H7 (cell line): ENCODE data around the gene GPR162. TPM values are rescaled to one million over a fixed set of nuclear protein-coding genes. Genes with fewer than 3 reads are reported as not detected.

Source experiments
- DNase-seq: peaks from one replicate; pipeline ENCODE4 v3.0.0; 2012
- H3K27me3 ChIP-seq: 2 replicates; pipeline ENCODE4 v1.6.0; 2011; ENCODE audit warnings: mild to moderate bottlenecking, low read length; ENCODE audit not compliant: control insufficient read depth, insufficient read depth
- H3K36me3 ChIP-seq: replicated peaks from 2 replicates; pipeline ENCODE4 v1.5.1; 2011; ENCODE audit warnings: low read length; ENCODE audit not compliant: control insufficient read depth, insufficient read depth
- H3K4me3 ChIP-seq: 2 replicates; pipeline ENCODE4 v1.5.1; 2011; ENCODE audit warnings: low read depth, mild to moderate bottlenecking, control low read depth, low read length, moderate library complexity; ENCODE audit not compliant: insufficient read depth
- total RNA-seq: library from RNA; depleted of rRNA; stranded (reverse); fragments of >200 nt; shearing (Covaris generic); gene quantifications from 2 replicates; pipeline ENCODE4 v1.2.3, GENCODE V29; 2014

GPR162 gene
- total RNA-seq, 1 experiment from 2014 or later = 7.0 TPM

DNA sequence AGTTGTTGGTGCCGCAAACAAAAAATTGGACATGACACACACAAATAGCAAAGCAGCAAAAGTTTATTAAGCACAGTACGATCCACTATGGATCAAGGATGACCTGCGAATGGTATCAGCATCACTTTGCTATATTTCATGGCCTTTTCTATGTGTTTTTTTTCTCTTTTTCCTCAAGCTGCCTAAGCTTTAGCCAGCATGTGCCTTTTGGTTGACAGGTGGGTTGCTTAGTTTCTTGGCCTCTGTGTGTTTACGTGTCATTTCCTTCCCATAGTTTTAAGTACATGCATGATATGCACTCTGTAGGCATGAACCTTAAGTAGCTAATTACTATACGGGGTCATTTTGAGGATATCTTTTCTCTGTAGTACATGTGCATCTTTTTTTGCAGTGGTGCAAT, 22.5 kb upstream of the GPR162 start:
- DNase-seq = no peak
- H3K36me3 ChIP-seq = no peaks in the 10 kb centered on the region
- no peaks in the 10 kb centered on the region for H3K27me3 ChIP-seq
- no peak overlapping the region for H3K4me3 ChIP-seq

DNA sequence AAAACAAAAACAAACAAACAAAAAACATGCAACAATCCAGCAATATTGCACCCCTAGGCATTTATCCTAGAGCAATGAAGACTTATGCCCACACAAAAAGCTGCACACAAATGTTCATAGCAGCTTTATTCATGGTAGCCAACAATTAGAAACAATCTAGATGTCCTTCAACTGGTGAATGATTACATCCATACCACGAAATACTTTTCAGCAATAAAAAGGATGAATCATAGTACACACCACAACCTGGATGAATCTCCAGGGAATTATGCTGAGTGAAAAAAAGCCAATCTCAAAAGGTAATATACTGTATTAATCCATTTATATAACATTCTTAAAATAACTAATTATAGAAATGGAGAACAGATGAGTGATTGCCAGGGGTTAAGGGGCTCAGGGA, 14.5 kb upstream of the GPR162 start:
- Histone ChIP-seq H3K4me3 (no peak overlapping the region), H3K27me3 (no peaks in the 10 kb centered on the region), H3K36me3 (no peaks in the 10 kb centered on the region)
- no peak for DNase-seq

DNA sequence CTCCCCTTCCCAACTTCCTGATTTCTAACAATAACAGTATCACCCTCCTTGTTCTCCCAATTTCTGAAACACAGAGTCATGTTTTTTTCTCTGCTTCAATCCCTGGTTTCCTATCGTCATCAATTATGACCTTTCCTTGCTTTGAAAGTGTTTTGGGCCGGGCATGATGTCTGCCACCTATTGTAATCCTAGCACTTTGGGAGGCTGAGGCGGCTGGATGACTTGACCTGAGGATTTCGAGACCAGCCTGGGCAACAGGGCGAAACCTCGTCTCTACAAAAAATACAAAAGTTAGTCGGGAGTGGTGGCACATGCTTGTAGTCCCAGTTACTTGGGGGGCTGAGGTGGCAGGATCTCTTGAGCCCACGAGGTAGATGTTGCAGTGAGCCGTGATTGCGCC, 12.6 kb upstream of the GPR162 start:
- Histone ChIP-seq H3K27me3 (no peaks in the 10 kb centered on the region; the same call in 1 of the 2 replicates), H3K4me3 (no peak overlapping the region), H3K36me3 (no peaks in the 10 kb centered on the region)
- DNase-seq = peak; percentile 7

DNA sequence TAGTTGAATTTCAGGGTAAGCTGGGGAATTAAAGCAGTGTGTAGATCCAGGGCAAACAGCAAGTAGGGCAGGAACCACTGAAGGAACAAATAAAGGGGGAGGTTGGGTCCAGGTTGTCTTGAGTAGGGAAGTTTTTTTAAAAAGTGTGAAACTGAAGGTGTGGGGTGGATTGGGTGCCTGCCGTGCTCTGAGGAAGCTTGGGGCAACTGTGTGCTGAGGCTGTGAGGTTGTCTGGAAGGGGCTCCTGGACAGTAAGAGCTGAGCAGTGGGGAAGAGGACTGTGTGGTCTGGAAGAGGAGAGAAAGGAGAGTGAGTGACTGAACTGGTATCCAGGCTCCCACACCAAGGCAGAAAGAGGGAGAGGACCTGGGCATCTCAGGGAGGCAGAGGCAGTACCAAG, 10.9 kb upstream of the GPR162 start:
- Histone ChIP-seq H3K27me3 (peaks cover 8% of the 10 kb centered on the region), H3K4me3 (no peak overlapping the region), H3K36me3 (no peaks in the 10 kb centered on the region)
- DNase-seq = peak; percentile 18

DNA sequence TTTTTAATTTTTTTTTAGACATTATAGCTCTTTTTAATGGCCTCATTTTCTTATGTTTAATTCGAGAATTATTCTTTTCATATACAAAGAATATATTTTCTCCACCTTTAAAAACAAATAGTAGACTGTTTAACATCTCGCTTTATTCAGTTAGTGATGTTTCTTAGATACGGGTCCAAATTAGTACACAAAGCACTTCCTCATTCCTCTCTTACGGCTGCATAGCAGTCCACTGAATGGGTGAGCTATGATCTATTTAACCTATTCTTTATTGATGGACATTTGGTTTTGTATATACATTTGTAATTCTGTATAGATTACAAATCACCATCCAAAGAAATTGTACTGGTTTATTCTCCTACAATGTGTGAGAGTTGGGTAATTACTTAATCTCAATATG, 8.3 kb upstream of the GPR162 start:
- no peak for DNase-seq

DNA sequence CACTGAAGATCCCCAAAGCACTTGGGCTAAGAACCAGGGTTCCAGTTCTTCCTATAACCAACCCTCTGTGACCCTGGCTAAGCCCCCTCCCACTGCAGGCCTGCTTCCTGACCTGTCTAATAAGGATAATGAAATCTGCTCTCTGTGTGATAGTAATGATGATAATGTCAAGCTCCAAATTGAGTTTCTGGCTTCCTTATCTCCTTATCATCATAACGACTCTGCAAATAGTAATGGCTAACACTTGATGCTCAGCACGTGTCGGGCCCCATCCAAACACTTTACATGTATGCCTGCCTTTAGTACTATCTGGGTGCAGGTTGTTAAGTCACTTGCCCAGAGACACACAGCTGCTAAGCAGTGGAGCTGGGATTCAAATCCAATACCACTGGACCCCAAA, 5.0 kb upstream of the GPR162 start:
- Histone ChIP-seq H3K4me3 (no peak overlapping the region), H3K27me3 (peaks cover 20% of the 10 kb centered on the region), H3K36me3 (no peaks in the 10 kb centered on the region)
- DNase-seq = no peak

More for the DNA sequence above, 8.3 kb upstream of the GPR162 start:
- peaks cover 8% of the 10 kb centered on the region for H3K27me3 ChIP-seq
- no peaks in the 10 kb centered on the region for H3K36me3 ChIP-seq
- no peak overlapping the region for H3K4me3 ChIP-seq

DNA sequence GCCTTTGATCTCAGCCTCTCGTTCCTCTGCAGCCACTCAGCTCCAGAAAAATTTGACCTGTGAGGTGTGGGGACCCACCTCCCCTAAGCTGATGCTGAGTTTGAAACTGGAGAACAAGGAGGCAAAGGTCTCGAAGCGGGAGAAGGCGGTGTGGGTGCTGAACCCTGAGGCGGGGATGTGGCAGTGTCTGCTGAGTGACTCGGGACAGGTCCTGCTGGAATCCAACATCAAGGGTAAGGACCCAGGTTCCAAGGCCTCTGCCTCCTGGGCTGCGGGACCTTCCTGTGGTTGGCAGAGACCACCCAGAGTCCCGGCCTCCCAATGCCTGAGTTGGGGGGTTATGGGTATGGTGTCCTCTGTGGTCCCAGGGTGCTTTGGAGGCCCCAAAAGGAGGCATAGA, 4.5 kb upstream of the GPR162 start:
- Histone ChIP-seq H3K4me3 (no peak overlapping the region), H3K27me3 (peaks cover 24% of the 10 kb centered on the region), H3K36me3 (no peaks in the 10 kb centered on the region)
- DNase-seq = no peak

DNA sequence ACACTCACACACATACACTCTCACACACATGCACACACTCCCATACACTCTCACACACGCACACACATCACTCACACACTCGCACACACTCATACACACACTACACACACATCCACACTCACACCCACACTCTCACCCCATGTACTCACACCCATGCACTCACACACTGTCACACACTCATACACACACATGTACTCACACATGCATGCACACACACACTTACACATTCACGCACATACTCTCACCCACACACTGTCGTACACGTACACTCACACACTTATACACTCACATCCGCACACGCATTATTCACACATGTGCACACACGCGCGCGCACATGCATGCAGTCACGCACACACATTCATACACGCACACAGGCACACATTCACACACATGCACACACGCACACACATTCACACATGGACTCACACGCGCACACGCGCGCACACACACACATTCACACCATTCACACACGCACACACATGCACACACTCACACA, 3.9 kb upstream of the GPR162 start:
- H3K27me3 ChIP-seq = peaks cover 30% of the 10 kb centered on the region
- H3K4me3 ChIP-seq = no peak overlapping the region

DNA sequence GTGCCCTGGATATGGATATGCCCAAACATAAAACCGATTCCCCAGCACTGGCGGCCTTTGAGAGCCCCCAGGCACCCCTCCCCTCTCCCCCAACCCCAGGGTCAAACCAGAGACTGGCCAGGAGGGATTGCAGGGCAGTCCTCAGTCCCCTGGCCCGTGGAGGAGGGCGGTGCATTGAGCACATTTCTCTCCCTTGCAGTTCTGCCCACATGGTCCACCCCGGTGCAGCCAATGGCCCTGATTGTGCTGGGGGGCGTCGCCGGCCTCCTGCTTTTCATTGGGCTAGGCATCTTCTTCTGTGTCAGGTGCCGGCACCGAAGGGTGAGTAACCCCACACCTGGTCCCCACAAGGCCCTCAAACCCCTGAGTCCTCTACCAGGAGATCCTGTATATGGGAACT, 3.4 kb upstream of the GPR162 start:
- no peak overlapping the region for H3K4me3 ChIP-seq
- peaks cover 36% of the 10 kb centered on the region for H3K27me3 ChIP-seq
- H3K36me3 ChIP-seq = no peaks in the 10 kb centered on the region
- DNase-seq = peak; percentile 83

More for the DNA sequence above, 3.9 kb upstream of the GPR162 start:
- DNase-seq = no peak
- H3K36me3 ChIP-seq = no peaks in the 10 kb centered on the region

DNA sequence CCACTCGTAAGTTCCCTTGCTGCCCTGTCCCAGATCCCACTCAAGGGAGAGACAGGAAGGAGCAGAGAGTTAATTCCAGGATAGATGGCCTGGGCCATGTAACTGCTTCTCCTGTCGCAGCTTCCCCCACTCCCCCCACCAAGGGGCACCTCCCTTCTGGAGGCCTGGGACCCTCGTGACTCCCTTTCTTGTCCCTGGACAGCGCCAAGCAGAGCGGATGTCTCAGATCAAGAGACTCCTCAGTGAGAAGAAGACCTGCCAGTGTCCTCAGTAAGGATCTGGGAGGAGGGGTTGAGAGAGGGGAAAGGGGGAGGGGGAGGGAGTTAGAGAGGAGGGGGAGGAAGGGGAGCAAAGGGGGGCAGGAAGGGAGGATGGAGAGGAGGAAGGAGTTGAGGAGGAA, 3.0 kb upstream of the GPR162 start:
- DNase-seq = peak; percentile 42

DNA sequence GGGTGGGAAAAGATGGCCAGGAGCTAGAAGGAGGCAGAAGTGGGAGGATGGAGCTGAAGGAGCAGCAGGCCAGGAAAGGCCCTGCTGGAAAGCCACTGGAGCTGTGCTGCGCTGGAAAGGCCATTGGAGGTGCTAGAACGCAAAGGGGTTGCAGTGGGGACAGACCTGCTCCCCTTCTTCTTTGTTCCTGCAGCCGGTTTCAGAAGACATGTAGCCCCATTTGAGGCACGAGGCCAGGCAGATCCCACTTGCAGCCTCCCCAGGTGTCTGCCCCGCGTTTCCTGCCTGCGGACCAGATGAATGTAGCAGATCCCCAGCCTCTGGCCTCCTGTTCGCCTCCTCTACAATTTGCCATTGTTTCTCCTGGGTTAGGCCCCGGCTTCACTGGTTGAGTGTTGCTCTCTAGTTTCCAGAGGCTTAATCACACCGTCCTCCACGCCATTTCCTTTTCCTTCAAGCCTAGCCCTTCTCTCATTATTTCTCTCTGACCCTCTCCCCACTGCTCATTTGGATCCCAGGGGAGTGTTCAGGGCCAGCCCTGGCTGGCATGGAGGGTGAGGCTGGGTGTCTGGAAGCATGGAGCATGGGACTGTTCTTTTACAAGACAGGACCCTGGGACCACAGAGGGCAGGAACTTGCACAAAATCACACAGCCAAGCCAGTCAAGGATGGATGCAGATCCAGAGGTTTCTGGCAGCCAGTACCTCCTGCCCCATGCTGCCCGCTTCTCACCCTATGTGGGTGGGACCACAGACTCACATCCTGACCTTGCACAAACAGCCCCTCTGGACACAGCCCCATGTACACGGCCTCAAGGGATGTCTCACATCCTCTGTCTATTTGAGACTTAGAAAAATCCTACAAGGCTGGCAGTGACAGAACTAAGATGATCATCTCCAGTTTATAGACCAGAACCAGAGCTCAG, 2.3 kb upstream of the GPR162 start:
- Histone ChIP-seq H3K27me3 (peaks cover 44% of the 10 kb centered on the region), H3K4me3 (no peak overlapping the region), H3K36me3 (no peaks in the 10 kb centered on the region)
- peak; percentile 52 for DNase-seq

More for the DNA sequence above, 3.0 kb upstream of the GPR162 start:
- H3K4me3 ChIP-seq = no peak overlapping the region
- H3K27me3 ChIP-seq = peaks cover 40% of the 10 kb centered on the region
- no peaks in the 10 kb centered on the region for H3K36me3 ChIP-seq

DNA sequence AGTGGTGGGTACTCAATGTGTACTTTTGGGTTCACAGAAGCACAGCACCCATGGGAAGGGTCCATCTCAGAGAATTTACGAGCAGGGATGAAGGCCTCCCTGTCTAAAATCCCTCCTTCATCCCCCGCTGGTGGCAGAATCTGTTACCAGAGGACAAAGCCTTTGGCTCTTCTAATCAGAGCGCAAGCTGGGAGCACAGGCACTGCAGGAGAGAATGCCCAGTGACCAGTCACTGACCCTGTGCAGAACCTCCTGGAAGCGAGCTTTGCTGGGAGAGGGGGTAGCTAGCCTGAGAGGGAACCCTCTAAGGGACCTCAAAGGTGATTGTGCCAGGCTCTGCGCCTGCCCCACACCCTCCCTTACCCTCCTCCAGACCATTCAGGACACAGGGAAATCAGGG, 1.5 kb upstream of the GPR162 start:
- DNase-seq = peak; percentile 31
- H3K36me3 ChIP-seq = no peaks in the 10 kb centered on the region
- no peak overlapping the region for H3K4me3 ChIP-seq
- peaks cover 48% of the 10 kb centered on the region for H3K27me3 ChIP-seq

DNA sequence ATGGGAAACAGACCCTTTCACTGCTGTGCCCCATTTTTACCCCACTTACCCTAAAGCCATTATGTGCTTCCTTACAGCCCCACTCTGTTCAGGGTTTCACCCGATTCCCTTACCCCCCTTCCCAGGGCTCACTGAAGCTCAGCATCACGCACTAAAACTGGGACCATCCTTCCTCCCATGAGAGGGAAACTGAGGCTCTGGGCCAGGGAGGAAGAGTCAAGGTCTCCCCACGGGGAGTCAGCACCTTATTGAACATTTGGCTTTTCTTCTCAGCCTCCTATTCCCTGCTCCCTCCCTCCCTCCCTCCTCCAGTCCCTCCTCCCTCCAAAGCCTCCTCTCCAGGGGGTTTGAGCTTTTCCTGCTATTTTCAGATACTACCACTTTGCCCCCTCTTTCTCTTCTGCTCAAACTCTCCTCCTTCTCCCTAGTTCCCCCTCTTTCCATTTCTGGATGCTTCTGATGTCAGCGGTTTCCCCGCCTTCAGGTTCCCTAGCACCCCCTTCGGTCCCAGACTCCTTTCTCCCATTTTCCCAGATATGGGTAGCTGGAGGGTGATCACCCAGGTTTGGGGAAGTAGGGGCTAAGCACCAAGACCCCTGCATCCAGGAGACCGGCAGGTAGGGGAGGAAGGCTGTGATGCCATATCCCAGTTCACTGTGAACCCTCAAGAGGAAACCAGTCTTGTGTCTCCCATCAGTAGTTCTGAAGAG, 960 bp downstream of the GPR162 start:
- Histone ChIP-seq H3K27me3 (peaks cover 66% of the 10 kb centered on the region), H3K36me3 (no peaks in the 10 kb centered on the region), H3K4me3 (peak overlapping the region; percentile 69)
- peak; percentile 40 for DNase-seq

DNA sequence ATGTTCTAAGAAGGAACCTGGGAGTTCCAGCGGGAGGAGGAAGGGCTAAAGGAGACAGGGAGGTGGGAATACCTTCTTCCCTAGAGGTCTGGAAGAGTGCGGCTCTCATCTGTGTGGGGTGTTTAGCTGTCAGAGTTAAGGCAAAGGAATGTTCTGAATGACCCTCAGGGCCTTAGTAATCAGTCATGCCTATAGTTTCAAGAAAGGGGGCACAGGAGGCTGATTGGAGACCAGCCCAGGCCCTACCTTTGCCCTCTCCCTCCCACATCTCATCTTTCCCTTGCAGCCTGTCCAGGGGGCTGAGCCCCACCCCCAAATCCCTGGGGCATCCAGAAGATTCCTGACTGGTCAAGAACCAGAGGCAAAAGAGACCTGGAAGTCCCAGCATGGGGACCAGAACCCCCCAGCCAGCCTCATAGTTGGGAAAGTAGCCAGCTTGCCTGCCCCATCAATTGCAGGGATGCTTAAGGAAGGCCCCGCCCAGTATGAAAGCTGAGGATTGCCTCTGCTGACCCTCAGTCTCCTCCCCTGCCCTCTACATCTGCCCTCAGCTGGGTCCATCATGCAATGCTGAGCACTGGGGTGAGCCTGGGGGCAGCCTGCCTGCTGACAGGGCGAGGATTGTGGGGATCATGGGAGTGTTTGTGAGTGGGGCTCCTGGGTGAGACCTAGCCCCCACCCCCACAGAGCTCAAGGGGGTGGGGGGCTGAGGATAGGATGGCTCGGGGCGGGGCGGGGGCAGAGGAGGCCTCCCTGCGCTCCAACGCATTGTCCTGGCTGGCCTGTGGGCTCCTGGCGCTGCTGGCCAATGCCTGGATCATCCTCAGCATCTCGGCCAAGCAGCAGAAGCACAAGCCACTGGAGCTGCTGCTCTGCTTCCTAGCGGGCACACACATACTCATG, 1.8 kb downstream of the GPR162 start:
- DNase-seq = peak; percentile 53
- Histone ChIP-seq H3K4me3 (no peak overlapping the region), H3K27me3 (peaks cover 66% of the 10 kb centered on the region), H3K36me3 (no peaks in the 10 kb centered on the region)
